Measurements from ENCODE around the gene ZNF529. TPM values are rescaled to one million over a fixed set of nuclear protein-coding genes. Genes with fewer than 3 reads are reported as not detected.
A peak's percentile ranks its signal among the peaks of the same experiment; 100 is the strongest.

The ZNF529 gene
- total RNA-seq, 1 donor from 2014 or later: 19.0 TPM

DNA sequence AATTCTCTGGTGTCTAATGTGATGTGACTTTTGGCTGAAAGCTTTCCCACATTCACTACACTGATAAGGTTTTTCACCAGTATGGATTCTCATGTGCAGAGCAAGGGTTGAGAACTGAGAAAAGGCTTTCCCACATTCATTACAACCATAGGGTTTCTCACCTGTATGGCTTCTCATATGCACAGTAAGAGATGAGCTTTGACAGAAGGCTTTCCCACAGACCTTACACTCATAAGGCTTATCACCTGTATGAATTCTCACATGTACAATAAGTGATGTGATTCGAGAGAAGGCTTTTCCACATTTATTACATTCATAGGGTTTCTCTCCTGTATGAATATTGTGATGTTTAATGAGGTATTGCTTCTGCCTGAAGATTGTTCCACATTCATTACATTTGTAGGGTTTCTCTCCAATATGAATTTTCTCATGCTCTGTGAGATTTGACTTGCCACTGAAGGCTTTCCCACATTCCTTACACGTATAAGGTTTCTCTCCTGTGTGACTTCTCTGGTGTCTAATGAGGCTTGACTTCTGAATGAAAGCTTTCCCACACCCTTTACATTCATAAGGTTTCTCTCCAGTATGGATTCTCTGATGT is 59.0 kb downstream of the ZNF529 start:
- TF ChIP-seq, protein P1, sequence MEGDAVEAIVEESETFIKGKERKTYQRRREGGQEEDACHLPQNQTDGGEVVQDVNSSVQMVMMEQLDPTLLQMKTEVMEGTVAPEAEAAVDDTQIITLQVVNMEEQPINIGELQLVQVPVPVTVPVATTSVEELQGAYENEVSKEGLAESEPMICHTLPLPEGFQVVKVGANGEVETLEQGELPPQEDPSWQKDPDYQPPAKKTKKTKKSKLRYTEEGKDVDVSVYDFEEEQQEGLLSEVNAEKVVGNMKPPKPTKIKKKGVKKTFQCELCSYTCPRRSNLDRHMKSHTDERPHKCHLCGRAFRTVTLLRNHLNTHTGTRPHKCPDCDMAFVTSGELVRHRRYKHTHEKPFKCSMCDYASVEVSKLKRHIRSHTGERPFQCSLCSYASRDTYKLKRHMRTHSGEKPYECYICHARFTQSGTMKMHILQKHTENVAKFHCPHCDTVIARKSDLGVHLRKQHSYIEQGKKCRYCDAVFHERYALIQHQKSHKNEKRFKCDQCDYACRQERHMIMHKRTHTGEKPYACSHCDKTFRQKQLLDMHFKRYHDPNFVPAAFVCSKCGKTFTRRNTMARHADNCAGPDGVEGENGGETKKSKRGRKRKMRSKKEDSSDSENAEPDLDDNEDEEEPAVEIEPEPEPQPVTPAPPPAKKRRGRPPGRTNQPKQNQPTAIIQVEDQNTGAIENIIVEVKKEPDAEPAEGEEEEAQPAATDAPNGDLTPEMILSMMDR (IDR thresholded peaks at IDR 0.05; ENCODE audit: unreplicated experiment): no peak
- Mint-ChIP-seq H3K27me3 (ENCODE audit: unreplicated experiment) (peaks cover 2% of the 10 kb centered on the region), H3K36me3 (ENCODE audit: low read depth, unreplicated experiment) (peaks cover 85% of the 10 kb centered on the region), H3K9me3 (ENCODE audit: unreplicated experiment) (peaks cover 47% of the 10 kb centered on the region), H3K4me1 (ENCODE audit: unreplicated experiment) (no peaks in the 10 kb centered on the region), H3K4me3 (ENCODE audit: unreplicated experiment) (peak overlapping the region; percentile 66), H3K27ac (ENCODE audit: unreplicated experiment) (no peak overlapping the region)
- no peak for DNase-seq (ENCODE audit: low spot score)

DNA sequence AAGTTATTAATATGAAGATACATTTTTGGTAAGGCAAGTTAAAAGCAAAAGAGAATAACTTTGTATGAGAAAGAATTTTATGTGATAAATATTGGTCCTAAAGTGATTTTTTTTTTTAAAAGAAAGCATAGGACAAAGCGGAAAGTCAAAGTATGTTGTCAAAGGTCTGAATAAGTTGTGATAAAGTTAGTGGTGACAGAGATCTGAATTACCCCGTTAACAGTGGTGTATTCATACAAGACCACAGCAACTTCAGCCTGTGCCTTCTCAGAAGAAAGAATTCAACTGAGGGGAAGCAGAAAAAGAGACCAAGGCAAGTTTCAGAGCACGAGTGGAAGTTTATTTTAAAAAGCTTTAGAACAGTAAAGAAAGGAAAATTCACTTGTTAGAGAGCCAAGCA is 64.8 kb downstream of the ZNF529 start:
- H3K36me3 Mint-ChIP-seq (ENCODE audit: low read depth, unreplicated experiment): peaks cover 37% of the 10 kb centered on the region
- TF ChIP-seq, protein P1 (IDR thresholded peaks at IDR 0.05; ENCODE audit: unreplicated experiment): no peak
- peaks cover 11% of the 10 kb centered on the region for H3K9me3 Mint-ChIP-seq (ENCODE audit: unreplicated experiment)
- no peak for DNase-seq (ENCODE audit: low spot score)
- H3K27me3 Mint-ChIP-seq (ENCODE audit: unreplicated experiment): peaks cover 5% of the 10 kb centered on the region
- no peaks in the 10 kb centered on the region for H3K4me1 Mint-ChIP-seq (ENCODE audit: unreplicated experiment)
- H3K4me3 Mint-ChIP-seq (ENCODE audit: unreplicated experiment): no peak overlapping the region
- no peak overlapping the region for H3K27ac Mint-ChIP-seq (ENCODE audit: unreplicated experiment)

DNA sequence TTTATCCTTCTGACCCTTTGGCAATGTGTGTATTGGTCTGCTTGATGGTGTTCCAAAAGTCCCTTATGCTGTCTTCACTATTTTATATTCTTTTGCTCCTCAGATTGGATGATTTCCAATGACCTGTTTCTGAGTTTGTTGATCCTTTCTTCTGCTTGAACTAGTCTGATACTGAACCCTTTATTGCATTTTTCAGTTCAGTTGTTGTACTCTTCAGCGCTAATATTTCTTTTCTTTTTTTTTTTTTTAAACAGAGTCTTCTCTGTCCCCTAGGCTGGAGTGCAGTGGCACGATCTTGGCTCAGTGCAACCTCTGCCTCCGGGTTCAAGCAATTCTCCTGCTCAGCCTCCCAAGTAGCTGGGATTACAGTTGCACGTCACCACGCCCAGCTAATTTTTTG is 71.1 kb downstream of the ZNF529 start:
- H3K9me3 Mint-ChIP-seq (ENCODE audit: unreplicated experiment): peaks cover 22% of the 10 kb centered on the region
- TF ChIP-seq, protein P1 (IDR thresholded peaks at IDR 0.05; ENCODE audit: unreplicated experiment): no peak
- no peak overlapping the region for H3K27ac Mint-ChIP-seq (ENCODE audit: unreplicated experiment)
- H3K4me3 Mint-ChIP-seq (ENCODE audit: unreplicated experiment): no peak overlapping the region
- no peaks in the 10 kb centered on the region for H3K4me1 Mint-ChIP-seq (ENCODE audit: unreplicated experiment)
- DNase-seq (ENCODE audit: low spot score): no peak
- H3K36me3 Mint-ChIP-seq (ENCODE audit: low read depth, unreplicated experiment): peaks cover 21% of the 10 kb centered on the region
- peaks cover 3% of the 10 kb centered on the region for H3K27me3 Mint-ChIP-seq (ENCODE audit: unreplicated experiment)

DNA sequence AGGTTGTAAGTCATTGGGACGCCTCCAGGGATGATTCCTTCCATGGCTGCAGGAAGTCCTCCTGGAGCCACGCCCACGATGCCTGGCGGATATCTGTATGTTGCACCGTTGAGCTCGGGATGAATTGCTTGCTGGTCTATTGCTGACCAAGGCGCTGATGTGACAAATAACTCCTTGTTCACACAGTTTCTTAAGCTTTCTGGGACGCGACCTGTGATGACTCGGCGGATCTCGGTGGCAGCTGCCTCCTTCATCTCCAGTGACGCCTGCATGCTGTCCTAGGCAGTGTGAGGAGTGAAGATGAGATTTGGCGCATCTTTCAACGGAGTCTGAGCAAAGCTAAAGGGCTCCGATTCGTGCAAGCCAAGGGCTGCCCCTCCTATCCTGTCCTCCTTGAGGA is 76.1 kb downstream of the ZNF529 start:
- Mint-ChIP-seq H3K27ac (ENCODE audit: unreplicated experiment) (no peak overlapping the region), H3K4me3 (ENCODE audit: unreplicated experiment) (no peak overlapping the region), H3K36me3 (ENCODE audit: low read depth, unreplicated experiment) (peaks cover 19% of the 10 kb centered on the region), H3K27me3 (ENCODE audit: unreplicated experiment) (no peaks in the 10 kb centered on the region), H3K9me3 (ENCODE audit: unreplicated experiment) (peaks cover 18% of the 10 kb centered on the region), H3K4me1 (ENCODE audit: unreplicated experiment) (no peaks in the 10 kb centered on the region)
- TF ChIP-seq, protein P1 (IDR thresholded peaks at IDR 0.05; ENCODE audit: unreplicated experiment): no peak
- no peak for DNase-seq (ENCODE audit: low spot score)

Other genes with a start within 250 kb of the ZNF529 start
- gene ZFP14, start 194.1 kb downstream of the ZNF529 start, total RNA-seq (ENCODE audit: unreplicated experiment): 13.9 TPM
- gene ZFP82, start 154.6 kb downstream of the ZNF529 start, total RNA-seq (ENCODE audit: unreplicated experiment): 11.5 TPM
- 10.4 TPM for gene ZNF566, start 83.7 kb downstream of the ZNF529 start, total RNA-seq (ENCODE audit: unreplicated experiment)
- 20.6 TPM for gene ZNF260, start 45.0 kb downstream of the ZNF529 start, total RNA-seq (ENCODE audit: unreplicated experiment)
- gene ZNF382, start 32.0 kb upstream of the ZNF529 start, total RNA-seq (ENCODE audit: unreplicated experiment): 12.5 TPM
- 9.2 TPM for gene ZNF461, start 93.5 kb upstream of the ZNF529 start, total RNA-seq (ENCODE audit: unreplicated experiment)
- gene ZNF567, start 114.3 kb upstream of the ZNF529 start, total RNA-seq (ENCODE audit: unreplicated experiment): 9.7 TPM
- gene ZNF850, start 199.5 kb upstream of the ZNF529 start, total RNA-seq (ENCODE audit: unreplicated experiment): 7.0 TPM